Stimulated activated naive CD4-positive, alpha-beta T cell (primary cell): ENCODE data around the gene FAM171A1.
"Not testable (repeated sequence)": the region's sequence is repeated elsewhere in the genome, so short reads cannot be mapped to it uniquely, and the experiment has no call there.

ENCODE experiments used
- DNase-seq, 6 experiments: peaks; one replicate each; lab custom pipeline; 2025; lab: John Stamatoyannopoulos, UW

The FAM171A1 gene

GRCh38 chr10:15280974-15281373 lies 90.1 kb downstream of the FAM171A1 start:
- DNase-seq: no peak

GRCh38 chr10:15280462-15280861 lies 90.6 kb downstream of the FAM171A1 start:
- no peak for DNase-seq

- no peak for DNase-seq
Observed at GRCh38 chr10:15279236-15279635, 91.9 kb downstream of the FAM171A1 start.

DNA sequence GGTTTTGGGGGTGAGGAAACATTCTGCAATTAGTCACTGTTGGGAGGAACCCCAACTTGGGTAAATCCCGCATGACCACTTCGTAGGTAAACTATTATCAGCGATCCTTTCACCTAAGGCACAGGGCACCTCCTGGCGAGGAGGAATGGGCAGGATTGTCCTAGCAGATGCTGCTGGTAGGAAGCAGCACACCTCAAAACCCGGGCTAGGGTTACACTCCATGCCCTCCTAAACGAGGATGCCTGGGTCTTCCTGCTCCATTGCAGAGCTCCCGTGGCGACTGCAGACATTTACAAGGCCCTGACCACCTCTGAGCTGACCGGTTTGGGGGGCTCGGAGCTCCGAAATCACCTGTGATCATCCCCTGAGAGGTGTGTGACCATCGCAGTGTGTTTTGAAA lies 92.3 kb downstream of the FAM171A1 start:
- DNase-seq: no peak

- DNase-seq: not testable (repeated sequence)
Observed at GRCh38 chr10:15276039-15276438, 95.0 kb downstream of the FAM171A1 start.

DNA sequence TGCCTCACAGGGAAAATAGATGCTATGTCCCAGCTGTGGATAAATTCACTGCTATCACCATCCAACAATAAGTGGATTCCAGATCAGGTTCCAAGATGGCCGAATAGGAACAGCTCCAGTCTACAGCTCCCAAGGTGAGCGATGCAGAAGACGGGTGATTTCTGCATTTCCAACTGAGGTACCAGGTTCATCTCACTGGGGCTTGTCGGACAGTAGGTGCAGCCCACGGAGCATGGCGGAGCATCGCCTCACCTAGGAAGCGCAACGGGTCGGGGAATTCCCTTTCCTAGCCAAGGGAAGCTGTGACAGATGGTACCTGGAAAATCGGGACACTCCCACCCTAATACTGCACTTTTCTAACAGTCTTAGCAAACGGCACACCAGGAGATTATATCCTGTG lies 101.3 kb downstream of the FAM171A1 start:
- DNase-seq: not testable (repeated sequence)

DNA sequence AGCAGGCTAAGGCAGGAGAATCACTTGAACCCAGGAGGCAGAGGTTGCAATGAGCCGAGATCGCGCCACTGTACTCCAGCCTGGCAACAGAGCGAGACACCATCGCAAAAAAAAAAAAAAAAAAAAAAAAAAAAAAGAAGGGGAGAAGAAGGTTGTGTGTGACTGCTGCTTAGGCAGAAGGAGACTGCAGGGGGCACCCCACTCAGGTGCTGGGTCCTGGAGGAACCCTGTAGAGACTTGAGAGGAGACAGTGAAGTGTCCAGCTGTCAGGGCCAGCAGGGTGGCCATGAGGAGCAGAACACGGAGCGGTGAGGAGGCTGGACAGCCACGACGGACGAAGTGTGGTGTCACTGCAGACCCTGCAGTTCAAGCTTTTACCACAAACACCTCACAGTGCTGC lies 103.6 kb downstream of the FAM171A1 start:
- no peak for DNase-seq

DNA sequence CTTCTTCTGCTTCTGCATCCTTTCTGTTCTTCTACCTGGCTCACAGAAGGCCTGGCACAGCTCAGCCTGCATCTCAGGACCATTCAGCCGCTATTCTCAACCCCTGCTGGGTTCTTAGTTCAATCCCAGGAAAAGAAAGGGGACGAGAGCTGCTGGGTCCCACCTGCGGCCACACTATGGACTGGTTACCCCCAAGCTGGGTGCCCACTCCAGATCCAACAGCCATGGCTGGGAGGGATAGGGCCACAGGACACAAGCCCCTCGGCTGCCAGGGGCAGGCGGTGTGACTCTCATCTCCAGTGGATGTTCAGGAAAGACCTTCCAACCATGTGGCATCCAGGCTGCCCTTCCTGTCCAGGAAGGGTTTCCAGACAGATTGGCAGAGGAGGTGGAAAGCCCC lies 105.0 kb downstream of the FAM171A1 start:
- no peak for DNase-seq

DNA sequence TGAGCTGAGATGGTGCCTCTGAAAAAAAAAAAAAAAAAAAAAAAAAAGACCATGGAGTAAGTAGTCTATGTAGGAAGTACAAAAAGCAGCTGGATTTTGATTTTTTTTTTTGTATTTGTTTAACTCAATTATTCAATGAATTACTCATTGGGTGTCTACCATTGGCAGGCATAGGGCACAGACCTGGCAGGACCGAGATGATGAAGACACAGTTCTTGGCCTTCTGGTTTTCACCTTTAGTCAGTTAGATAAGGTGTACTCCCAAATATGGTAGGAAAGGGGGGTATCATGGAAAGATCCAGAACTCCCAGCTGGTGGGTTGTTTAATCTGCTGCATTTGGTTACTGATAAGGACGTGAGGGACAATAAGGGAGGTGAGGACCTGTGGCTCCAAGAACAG lies 105.5 kb downstream of the FAM171A1 start:
- DNase-seq: no peak

- no peak for DNase-seq
Observed at GRCh38 chr10:15265056-15265455, 106.0 kb downstream of the FAM171A1 start.

DNA sequence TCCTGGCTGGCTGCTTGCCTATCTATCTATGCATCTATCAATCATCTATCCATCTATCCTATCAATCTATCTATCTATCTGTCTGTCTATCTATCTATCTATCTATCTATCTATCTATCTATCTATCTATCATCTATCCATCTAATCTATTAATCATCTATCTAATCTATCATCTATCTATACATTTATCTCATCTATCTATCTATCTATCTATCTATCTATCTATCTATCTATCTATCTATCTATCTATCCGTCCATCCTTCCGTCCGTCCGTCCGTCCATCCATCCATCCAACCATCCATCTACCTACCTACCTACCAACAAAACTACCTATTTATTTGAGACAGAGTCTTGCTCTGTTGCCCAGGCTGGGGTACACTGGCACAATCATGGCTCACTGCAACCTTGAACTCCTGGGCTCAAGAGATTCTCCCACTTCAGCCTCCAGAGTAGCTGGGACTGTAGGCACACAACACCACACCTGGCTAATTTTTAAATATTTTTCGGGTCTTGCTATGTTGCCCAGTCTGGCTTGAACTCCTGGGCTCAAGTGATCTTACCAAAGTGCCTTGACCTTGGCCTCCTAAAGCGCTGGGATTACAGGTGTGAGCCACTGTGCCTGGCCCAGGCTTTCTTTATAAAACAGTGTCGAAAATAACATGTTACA lies 107.3 kb downstream of the FAM171A1 start:
- DNase-seq: no peak

GRCh38 chr10:15262036-15262713 lies 108.9 kb downstream of the FAM171A1 start:
- peak in 1 of 6 experiments; percentile 4 for DNase-seq

DNA sequence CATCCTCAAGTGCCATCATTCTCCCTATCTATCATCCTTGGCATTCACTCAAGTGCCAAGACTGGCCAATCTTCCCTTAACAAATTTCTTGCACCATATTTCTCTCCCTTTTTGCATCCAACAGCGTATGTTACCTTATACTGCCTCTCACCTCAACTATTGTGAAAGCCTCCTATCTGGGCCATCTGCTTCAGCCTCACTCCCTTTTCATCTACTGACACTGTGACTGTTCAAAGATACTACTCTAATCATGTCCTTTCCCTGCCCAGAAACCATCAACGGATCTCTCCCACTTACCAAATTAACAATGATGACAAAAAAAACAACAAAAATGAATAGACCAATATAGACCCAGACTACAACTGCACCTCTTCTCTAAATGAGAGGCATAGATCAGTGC lies 112.0 kb downstream of the FAM171A1 start:
- no peak for DNase-seq

DNA sequence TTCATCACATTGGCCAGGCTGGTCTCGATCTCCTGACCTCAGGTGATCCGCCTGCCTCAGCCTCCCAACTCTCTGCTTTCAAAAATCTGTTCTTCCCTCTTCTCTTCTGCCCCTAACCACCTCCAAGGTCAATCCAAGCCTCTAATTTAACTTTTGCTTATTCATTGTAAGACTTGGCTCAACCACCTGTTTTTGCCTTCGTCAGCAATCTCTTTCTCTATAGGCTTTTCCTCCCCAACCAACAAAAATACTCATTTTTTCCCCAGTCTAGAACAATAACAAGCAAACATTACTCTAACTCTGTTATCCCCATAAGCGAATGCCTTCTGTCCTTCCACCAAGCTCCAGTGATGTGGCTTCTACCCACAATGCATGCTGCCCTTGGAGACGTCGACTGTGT lies 112.8 kb downstream of the FAM171A1 start:
- no peak for DNase-seq

GRCh38 chr10:15255961-15256360 lies 115.1 kb downstream of the FAM171A1 start:
- DNase-seq: no peak

DNA sequence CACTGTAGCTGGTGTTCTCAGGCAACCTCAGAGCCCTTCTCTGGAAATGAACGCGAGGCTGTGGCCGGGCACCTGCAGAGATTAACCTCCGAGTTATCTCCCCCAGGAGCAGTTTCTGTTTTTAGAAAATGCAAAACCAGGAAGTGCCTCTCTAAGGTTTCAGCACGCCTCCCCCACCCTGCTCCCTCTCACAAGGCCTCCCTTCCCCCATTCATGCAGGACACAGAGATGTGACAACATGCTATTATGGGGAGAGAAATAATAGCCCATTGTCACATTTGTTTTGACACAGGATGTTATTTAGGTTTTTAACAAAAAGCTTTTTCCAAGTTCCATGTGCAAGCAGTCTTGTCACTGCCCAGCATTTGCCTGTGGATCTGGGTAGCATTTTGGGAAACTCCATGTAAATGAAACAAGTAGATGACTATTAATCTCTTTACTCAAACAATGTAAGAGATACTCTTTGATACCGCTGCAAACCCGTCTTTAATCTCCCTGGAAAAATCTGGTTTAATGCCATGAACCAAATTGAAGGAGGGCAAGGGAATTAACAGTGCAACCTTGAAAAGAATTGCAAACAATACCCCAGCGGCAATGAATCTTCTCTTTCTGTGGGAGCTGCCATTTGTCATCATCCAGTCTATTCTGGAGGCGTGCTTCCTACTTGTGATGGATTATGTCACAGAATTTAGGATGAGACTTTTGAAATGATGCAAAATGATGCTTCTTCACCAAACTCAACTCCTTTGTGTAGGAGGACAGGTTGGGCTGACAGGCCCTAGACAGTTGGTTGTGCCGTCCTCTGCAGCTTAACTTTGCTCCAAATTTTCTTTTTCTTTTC lies 116.1 kb downstream of the FAM171A1 start:
- DNase-seq: peak in 3 of 6 experiments; percentile 14 to 21 (median 14)

- DNase-seq: no peak
Observed at GRCh38 chr10:15253951-15254807, 116.9 kb downstream of the FAM171A1 start.

DNA sequence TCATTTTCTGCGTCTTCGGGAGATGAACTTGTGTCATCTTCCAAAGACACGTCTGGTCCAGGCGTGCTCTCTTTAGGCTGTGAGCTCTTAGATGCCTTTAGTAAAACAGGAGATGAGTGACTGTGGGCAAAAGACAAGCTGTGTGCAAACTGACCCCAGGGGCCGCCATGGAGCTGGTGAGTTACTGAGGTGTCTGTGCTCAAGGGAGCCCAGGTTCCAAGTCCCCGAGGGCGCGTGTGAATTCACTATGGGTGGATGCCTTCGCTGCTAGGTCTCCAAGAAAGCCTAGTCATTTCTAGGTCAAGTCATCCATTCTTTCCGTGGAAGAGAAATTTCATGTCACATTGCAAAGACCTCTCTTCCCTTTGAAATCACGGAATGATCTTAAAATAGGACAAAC lies 118.7 kb downstream of the FAM171A1 start:
- peak in 1 of 6 experiments; percentile 4 for DNase-seq

DNA sequence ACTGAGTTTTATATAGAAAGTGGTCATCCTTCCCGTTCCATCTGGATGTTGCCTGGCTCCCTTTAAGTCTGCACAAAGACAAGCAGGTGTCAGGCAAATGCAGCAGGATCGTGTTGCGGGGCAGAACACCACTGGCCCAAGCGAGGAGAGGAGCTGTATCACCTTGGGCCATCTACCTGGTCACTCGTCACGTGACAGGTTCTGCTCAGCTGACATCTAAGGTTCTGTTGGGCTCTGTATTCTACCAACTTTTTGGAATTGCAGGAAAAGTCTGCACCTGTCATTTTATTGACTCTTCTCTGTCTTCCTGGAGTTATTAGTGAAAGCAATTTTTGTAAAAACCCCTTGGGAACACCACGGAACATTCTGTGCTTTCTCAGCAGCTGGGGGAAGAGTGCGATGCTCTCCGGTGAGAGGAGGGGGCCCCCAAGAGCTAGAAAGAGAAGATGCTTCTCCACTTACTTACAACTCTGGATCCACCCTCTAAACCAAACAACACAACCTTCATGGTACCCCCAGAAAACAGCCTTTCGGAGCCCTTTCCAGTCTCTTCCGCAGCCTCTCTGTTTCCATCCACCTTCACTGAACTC lies 119.2 kb downstream of the FAM171A1 start:
- no peak for DNase-seq

GRCh38 chr10:15245530-15245929 lies 125.6 kb downstream of the FAM171A1 start:
- DNase-seq: peak in 2 of 6 experiments; percentile 6 to 10

DNA sequence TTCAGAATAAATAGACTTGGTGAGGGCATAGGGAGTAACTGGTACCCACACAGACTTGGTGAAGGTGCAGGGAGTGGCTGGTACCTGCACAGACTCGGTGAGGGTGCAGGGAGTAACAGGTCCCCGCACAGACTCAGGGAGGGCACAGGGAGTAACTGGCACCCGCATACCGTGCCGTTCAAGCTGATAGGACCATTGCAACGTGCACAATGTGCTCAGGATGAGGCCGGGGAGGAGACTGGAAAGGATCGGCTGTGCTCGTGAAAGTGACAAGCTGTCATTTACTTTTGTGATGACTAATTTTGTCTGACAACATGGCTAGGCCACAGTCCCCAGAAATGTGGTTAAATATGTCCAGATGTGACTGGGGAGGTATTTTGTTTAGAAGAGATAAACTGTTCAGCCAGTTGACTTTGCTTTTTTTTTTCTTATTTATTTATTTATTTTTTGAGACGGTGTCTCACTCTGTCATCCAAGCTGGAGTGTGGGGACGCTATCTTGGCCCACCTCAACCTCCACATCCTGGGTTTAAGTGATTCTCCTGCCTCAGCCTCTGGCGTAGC lies 126.4 kb downstream of the FAM171A1 start:
- DNase-seq: no peak
